ENCODE measurements around the gene MATN1. TPM values are rescaled to one million over a fixed set of nuclear protein-coding genes. Genes with fewer than 3 reads are reported as not detected.

MATN1 gene
- total RNA-seq, 1 donor from 2014 or later, result 0.85 TPM

GRCh38 chr1:30700528-30701257 lies 22.7 kb downstream of the MATN1 start:
- DNase-seq (ENCODE audit: low spot score in 2 of 2), result no peak
- intact Hi-C loops (cut with DNase I), result no loop called here
- Histone ChIP-seq H3K36me3 (no peaks in the 10 kb centered on the region), H3K4me1 (no peaks in the 10 kb centered on the region), H3K9me3 (no peaks in the 10 kb centered on the region), H3K4me3 (no peak overlapping the region), H3K27ac (no peak overlapping the region), H3K27me3 (no peaks in the 10 kb centered on the region)
- TF ChIP-seq CTCF (IDR thresholded peaks at IDR 0.05), result no peak

- DNase-seq (ENCODE audit: low spot score in 2 of 2), result no peak
- Histone ChIP-seq H3K9me3 (no peaks in the 10 kb centered on the region), H3K4me1 (peaks cover 0 to 6% of the 10 kb centered on the region in 2 donors), H3K27ac (no peak overlapping the region), H3K27me3 (no peaks in the 10 kb centered on the region), H3K4me3 (no peak overlapping the region), H3K36me3 (no peaks in the 10 kb centered on the region)
- no peak for TF ChIP-seq CTCF (IDR thresholded peaks at IDR 0.05)
- intact Hi-C loops (cut with DNase I), result no loop called here
Measured at GRCh38 chr1:30699762-30700161, 23.6 kb downstream of the MATN1 start.

GRCh38 chr1:30698401-30698981 lies 24.9 kb downstream of the MATN1 start:
- no peaks in the 10 kb centered on the region for H3K9me3 ChIP-seq
- no peak for DNase-seq (ENCODE audit: low spot score in 2 of 2)
- H3K4me1 ChIP-seq, result peaks cover 0 to 6% of the 10 kb centered on the region in 2 donors
- H3K4me3 ChIP-seq, result no peak overlapping the region
- no peaks in the 10 kb centered on the region for H3K27me3 ChIP-seq
- no peaks in the 10 kb centered on the region for H3K36me3 ChIP-seq
- TF ChIP-seq CTCF (IDR thresholded peaks at IDR 0.05), result no peak
- intact Hi-C loops (cut with DNase I), result no loop called here
- H3K27ac ChIP-seq, result no peak overlapping the region

- H3K27ac ChIP-seq, result no peak overlapping the region
- no peaks in the 10 kb centered on the region for H3K36me3 ChIP-seq
- DNase-seq (ENCODE audit: low spot score in 2 of 2), result no peak
- peaks cover 0 to 6% of the 10 kb centered on the region in 2 donors for H3K4me1 ChIP-seq
- no peaks in the 10 kb centered on the region for H3K27me3 ChIP-seq
- H3K4me3 ChIP-seq, result no peak overlapping the region
- no peak for TF ChIP-seq CTCF (IDR thresholded peaks at IDR 0.05)
- intact Hi-C loops (cut with DNase I), result no loop called here
- H3K9me3 ChIP-seq, result no peaks in the 10 kb centered on the region
Measured at GRCh38 chr1:30697571-30698376, 25.6 kb downstream of the MATN1 start.

GRCh38 chr1:30696831-30697230 lies 26.6 kb downstream of the MATN1 start:
- DNase-seq (ENCODE audit: low spot score in 2 of 2), result no peak
- no peaks in the 10 kb centered on the region for H3K27me3 ChIP-seq
- H3K36me3 ChIP-seq, result no peaks in the 10 kb centered on the region
- no peak for TF ChIP-seq CTCF (IDR thresholded peaks at IDR 0.05)
- no peak overlapping the region for H3K27ac ChIP-seq
- no peaks in the 10 kb centered on the region for H3K9me3 ChIP-seq
- H3K4me3 ChIP-seq, result no peak overlapping the region
- intact Hi-C loops (cut with DNase I), result no loop called here
- H3K4me1 ChIP-seq, result peaks cover 0 to 6% of the 10 kb centered on the region in 2 donors

Data from ascending aorta (tissue), 2 donors.